GM21825 (cell line): Measurements from ENCODE around the gene TGM4.
A peak's percentile ranks its signal among the peaks of the same experiment; 100 is the strongest.
"Not testable (repeated sequence)": the region's sequence is repeated elsewhere in the genome, so short reads cannot be mapped to it uniquely, and the experiment has no call there.

Experiments used
- ATAC-seq: cut with Tn5 transposase; IDR thresholded peaks from one replicate; pipeline ENCODE4 v1.9.1; 2021; ENCODE audit warnings: mild to moderate bottlenecking, moderate library complexity; ENCODE audit not compliant: unreplicated experiment

The TGM4 gene

GRCh38 chr3:44874308-44874707 is at the start of gene TGM4:
TSS of gene TGM4 (plus strand) at chr3:44874608. CDS start at chr3:44874679, 71 bp downstream.
- ATAC-seq: no peak

GRCh38 chr3:44825264-44825925 is 49.0 kb upstream of the TGM4 start:
- no peak for ATAC-seq

GRCh38 chr3:44827196-44827595 is 47.2 kb upstream of the TGM4 start:
- no peak for ATAC-seq

GRCh38 chr3:44831232-44831631 is 43.2 kb upstream of the TGM4 start:
- no peak for ATAC-seq

GRCh38 chr3:44832032-44832431 is 42.4 kb upstream of the TGM4 start:
- ATAC-seq: no peak

GRCh38 chr3:44832965-44833364 is 41.4 kb upstream of the TGM4 start:
- ATAC-seq: no peak

- ATAC-seq: no peak
These were observed 41.0 kb upstream of the TGM4 start for GRCh38 chr3:44833394-44833793.

GRCh38 chr3:44835684-44836083 is 38.7 kb upstream of the TGM4 start:
- no peak for ATAC-seq

- ATAC-seq: no peak
These were observed 32.0 kb upstream of the TGM4 start for GRCh38 chr3:44842376-44842775.

- no peak for ATAC-seq
These were observed 28.6 kb upstream of the TGM4 start for GRCh38 chr3:44845528-44846520.

GRCh38 chr3:44848634-44849033 is 25.8 kb upstream of the TGM4 start:
- ATAC-seq: no peak

GRCh38 chr3:44856663-44857062 is 17.7 kb upstream of the TGM4 start:
- ATAC-seq: not testable (repeated sequence)

GRCh38 chr3:44860117-44860516 is 14.3 kb upstream of the TGM4 start:
- ATAC-seq: no peak

GRCh38 chr3:44861412-44862225 is 12.8 kb upstream of the TGM4 start, which contains the start of gene TMEM42:
TSS of gene TMEM42 (plus strand) at chr3:44861912. CDS start at chr3:44861925, 13 bp downstream.
- ATAC-seq: peak; percentile 96

- peak; percentile 23 for ATAC-seq
These were observed 12.2 kb upstream of the TGM4 start for GRCh38 chr3:44862226-44862637.

- ATAC-seq: no peak
These were observed 9.0 kb upstream of the TGM4 start for GRCh38 chr3:44865272-44866035.

GRCh38 chr3:44867421-44868111 is 6.8 kb upstream of the TGM4 start:
- no peak for ATAC-seq

GRCh38 chr3:44870375-44871061 is 3.9 kb upstream of the TGM4 start:
- ATAC-seq: no peak

GRCh38 chr3:44875596-44875995 is 1.2 kb downstream of the TGM4 start:
- ATAC-seq: no peak
